GM21381 (cell line): Measurements from ENCODE around the gene CAP2.
"Not testable (repeated sequence)": the region's sequence is repeated elsewhere in the genome, so short reads cannot be mapped to it uniquely, and the experiment has no call there.

Experiments
- ATAC-seq: cut with Tn5 transposase; IDR thresholded peaks from one replicate; pipeline ENCODE4 v1.9.1; 2021; ENCODE audit warnings: mild to moderate bottlenecking, moderate library complexity; ENCODE audit not compliant: unreplicated experiment

Gene CAP2

DNA sequence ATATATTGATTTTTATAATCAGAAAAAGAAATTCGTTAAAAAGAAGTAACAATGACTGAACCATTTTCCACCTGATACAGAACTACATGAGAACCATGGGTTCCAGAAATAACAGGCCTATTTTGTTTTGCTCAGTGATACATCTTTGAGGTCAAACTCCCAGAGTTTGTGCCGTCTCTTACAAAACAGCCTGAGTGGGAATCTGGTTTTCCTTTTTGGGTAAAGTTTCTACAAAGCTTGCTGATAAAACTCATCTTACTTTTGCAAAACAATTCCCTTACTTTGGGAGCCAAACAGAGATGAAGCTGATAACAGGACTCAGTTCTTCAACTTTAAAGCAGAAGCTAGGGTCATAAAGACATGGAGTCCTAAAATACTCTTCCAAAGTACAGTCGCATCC is 108.0 kb downstream of the CAP2 start:
- ATAC-seq: no peak

DNA sequence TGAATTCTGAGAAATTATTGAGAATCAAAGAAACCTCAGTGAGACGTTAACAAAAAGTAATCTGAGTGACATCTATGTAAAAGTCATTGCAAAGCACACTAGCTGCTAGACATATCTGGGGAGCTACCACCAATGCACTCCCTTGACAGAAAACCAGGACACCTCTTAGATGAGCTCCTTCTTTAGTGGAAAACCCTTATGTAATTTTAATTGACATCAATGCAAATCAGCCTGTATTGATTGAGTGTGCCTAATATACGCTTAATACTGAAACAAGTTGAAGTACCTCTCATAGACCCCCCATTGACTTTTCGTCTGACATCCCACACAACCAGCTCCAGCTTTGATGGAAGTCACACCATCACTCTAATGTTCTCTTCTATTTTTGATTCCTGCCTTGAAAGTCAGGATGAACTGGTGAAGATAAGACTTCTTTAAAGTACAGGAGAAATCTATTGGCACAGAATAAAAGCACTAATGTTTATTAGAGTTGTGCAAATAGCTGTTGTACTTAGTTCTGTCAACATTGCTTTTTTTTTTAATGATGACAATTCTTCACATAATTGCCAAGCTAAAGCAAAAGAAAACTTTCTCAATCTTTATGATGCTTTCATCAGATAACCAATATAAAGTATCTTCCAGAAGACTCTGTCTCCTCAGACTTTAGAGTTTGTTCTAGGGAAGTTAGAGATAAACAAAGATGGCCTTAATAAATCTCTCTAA is 108.7 kb downstream of the CAP2 start:
- ATAC-seq: no peak

DNA sequence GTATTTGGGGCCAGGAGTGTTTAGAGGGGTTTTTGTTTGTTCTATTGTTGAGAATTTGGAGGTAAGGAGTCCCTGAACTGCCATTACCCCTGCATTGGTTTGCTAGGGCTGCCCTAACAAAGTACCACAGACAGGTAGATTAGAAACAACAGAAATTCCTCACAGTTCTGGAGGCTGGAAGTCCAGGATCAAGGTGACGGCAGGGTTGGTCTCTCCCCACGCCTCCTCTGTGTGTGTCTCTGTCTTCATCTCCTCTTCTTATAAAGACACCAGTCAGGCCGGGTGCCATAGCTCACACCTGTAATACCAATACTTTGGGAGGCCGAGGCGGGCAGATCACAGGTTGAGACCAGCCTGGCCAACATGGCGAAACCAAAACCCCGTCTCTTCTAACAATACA is 109.7 kb downstream of the CAP2 start:
- ATAC-seq: no peak

DNA sequence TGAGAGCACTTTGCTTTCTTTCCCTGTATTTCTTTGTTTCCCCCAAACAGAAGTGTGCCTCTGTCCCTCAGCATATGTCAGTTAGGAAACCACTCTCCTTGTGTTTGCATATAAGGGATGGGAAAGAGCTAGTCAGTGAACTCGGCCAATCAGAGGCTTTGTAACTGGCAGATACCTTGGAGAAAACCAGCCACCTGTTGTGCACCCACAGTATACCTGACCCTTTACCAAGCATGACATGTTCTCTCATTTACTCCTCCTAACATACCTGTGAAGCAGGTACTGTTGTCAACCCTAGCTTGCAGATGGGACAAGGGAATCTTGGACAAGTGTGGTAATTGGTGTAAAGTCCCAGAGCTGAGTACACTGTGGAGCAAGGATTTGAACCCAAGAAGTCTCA is 110.6 kb downstream of the CAP2 start:
- no peak for ATAC-seq

DNA sequence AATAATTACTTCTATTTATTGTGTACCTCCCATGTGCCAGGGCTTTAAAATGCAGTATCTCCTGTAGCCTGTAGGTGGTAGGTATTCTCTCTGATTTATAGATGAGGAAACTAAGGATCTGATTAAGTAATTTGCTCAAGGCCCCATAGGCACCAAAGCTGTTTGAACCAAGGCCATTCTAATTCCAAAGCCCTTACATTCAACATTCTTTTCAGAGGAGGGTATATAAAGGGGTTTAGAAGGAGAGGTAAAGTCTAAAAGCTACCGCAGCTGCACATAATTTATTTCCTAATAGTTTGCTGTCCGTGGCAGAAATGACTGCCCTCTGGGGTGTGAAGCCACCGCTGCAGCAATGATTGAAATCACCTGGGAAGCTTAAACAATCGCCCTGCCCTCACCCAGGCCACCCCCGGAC is 111.7 kb downstream of the CAP2 start:
- ATAC-seq: no peak

DNA sequence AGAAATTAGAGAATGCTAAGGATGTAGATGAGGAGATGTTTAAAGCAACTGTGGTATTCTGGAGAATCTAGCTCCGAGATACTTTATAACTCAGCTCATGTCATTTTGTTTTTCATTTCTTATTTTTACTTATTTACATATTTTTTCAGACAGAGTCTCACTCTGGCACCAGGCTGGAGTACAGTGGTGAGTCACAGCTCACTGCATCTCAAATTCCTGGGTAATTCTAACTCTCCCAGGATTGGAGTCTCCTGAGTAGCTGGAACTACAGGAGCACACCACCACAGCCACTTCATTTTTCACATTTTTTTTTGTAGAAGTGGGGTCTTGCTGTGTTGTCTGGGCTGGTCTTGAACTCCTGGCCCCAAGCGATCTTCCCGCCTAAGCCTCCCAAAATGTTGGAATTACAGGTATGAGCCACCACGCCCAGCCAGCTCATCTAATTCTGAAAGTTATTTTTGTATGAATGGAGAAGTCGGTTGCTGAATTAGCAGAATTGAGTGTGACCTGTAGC is 112.4 kb downstream of the CAP2 start:
- no peak for ATAC-seq

DNA sequence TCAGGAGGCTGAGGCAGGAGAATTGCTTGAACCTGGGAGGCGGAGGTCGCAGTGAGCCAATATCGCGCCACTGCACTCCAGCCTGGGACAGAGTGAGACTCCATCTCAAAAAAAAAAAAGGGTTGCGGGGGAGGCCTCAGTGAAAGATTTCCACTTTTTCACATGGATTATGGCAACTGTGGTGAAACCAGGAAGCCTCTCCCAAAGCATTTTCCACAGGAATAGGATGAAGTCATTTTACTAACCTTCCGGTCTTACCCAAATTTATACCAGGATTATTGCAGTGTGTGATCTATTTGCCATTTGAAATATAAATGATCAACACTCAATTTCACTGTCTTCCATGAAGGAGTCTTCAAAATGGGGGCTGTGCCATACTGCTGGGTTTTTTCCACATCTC is 113.1 kb downstream of the CAP2 start:
- ATAC-seq: no peak

DNA sequence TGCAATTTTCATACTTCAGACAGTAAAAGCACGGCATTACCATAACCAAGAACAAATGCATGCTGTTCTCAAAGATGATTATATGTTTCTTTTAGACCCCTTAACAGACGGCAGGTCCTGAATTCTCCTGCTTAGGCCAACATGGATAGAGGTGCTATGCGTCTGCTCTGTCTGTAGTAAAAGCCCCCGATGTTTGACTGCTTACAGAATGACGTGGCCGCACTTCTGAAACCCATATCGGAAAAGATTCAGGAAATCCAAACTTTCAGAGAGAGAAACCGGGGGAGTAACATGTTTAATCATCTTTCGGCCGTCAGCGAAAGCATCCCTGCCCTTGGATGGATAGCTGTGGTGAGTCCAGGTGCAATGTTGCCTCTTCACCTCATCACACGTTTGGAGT is 113.6 kb downstream of the CAP2 start:
- ATAC-seq: no peak

DNA sequence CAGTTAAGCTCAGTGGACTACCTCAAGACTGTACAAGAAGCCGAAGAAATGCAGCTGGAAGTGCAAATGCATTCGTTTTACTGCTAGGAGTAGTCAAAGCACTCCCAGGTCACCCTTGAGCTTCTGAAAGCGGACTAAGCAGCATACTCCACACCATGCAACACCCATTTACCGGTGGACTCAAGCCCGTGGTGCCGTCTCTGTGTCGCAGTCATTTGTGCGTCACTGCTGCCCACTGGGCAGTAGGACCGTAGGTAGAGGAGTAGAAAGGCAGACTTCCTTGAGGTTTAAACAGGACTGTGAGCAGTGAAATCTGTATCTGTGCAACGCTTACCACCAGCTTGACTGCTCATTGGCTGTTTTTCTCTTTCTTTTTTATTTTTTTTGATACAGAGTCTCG is 117.7 kb downstream of the CAP2 start:
- no peak for ATAC-seq

DNA sequence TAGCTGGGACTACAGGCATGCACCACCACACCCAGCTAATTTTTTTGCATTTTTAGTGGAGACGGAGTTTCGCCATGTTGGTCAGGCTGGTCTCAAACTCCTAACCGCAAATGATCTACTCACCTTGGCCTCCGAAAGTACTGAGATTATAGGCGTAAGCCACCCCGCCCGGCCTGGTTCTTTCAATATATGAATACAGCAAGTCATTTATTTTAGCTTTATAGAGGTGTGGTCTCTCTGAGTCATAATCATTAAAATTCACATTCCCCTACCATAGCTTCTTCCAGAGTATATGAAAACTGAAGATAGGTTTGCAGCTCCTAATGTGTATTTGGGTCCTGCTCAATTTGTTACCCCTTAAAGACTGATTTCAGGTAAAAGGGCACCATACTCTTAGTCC is 118.2 kb downstream of the CAP2 start:
- ATAC-seq: no peak

DNA sequence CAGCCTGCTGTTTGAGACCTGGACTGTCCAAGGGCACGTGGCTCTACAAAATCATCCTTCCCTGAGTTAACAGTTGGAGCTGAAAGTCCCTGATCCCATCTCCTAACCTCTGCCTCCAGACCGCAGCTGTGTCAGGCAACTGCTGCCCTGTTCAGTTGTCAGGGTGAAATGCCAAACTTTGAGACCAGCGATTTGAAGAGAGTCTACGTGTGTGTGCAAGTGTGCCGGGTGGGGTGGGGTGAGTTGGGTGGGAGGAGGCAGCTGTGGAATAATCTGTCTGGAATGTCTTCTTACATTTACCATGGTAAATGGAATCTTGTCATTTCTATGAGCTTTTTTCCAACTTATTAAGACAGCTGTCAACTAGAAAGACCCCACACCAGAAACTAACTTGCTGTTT is 125.7 kb downstream of the CAP2 start:
- no peak for ATAC-seq

DNA sequence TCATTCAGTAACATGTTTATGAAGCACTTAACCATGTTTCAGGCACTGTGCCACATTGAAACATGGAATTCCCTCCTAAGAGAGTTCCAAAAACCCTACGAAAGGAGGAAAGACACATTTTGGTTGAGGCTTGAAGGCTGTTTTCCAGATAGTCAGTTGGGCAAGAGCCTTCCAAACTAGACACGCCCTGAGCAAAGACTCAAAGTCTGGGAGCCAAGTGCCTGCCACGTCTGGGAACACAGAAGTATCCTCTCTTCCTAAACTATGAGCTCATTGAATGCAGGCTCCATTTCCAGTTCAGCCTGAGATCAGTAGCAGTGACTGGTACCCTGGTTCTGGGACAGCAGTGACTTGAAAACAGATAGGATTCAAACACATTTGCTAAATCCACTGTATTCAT is 132.2 kb downstream of the CAP2 start:
- no peak for ATAC-seq

DNA sequence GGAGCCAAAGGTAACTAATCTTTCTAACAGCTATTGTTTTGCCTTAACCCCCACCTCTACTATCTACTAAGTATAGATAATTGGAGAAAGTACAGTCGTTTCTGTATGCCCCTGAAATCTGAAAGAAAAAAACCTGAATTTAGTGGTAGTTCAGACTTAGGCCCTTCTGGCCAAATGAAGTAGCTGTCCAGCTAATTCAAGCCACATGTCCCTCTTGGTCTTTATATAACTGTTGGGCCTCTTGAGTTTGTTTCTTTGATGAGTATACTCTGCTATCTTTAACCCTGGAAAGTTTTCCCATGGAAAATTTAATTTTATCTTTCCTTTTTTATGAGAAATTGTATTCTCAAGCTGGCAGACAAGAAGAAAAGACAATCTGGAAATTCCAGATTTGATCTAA is 133.7 kb downstream of the CAP2 start:
- no peak for ATAC-seq

DNA sequence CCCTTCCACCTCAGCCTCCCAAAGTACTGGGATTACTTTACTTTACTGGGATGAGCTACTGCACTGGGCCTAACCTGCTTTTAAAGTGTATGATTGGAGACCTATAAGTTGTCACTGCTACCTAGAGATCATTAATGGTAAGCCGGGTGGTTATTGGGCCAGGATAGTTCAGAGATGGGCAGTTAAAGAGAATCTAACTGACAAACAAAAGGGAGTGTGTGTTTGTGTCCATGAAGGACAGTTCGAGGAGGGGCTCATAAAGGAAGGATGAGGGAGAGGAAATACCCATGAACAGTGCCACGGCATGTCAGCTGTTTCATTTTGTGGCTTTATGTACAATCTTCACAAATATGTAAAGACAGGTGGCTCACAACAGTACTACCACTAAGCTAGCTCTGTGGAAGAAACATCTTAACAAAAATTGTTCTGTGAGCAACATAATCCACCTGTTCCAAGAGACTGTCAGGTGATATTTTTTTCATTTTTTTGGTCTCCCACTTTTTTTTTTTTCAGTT is 137.0 kb downstream of the CAP2 start:
- ATAC-seq: no peak

DNA sequence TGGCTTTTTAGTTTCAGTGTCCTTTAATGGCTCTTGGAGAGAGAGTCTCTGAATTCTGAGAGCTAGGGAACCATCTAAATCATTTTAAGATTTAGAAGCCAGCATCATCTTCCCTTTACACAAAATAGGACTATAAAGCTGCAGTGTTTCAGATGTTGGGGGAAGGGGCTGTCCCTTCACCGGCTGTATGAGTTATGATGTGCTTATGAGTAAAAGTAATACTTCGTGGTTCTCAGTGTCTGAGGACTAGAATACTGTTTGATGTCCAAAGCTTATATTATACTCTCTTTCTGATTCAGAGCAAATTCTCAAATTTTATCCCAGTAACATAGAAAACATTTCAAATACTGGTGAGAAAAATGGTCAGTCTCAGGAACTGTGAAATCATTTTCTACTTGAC is 143.2 kb downstream of the CAP2 start:
- peak; percentile 68 for ATAC-seq

DNA sequence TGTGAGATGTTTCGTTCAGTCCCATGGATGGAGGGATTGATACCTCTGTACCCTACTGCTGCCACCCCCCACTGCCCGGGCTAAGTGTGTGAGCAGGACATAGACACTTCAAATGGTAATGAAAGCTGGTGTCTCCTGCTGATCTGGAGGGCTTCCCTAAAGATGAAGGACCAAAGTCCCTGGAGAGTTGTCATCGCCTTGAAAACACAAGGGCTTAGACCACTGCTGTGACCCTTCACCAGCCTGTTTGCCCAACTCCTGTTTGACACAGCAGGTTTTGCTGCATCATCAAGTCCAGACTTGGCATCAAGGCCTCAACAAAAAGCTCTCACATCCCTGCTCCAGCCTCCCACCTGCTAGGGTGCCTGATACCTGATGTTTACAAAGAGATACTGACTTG is 148.8 kb downstream of the CAP2 start:
- ATAC-seq: no peak

DNA sequence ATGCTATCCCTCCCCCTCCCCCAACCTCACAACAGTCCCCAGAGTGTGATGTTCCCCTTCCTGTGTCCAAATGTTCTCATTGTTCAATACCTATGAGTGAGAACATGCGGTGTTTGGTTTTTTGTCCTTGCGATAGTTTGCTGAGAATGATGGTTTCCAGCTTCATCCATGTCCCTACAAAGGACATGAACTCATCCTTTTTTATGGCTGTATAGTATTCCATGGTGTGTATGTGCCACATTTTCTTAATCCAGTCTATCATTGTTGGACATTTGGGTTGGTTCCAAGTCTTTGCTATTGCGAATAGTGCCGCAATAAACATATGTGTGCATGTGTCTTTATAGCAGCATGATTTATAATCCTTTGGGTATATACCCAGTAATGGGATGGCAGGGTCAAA is 152.3 kb downstream of the CAP2 start:
- not testable (repeated sequence) for ATAC-seq

DNA sequence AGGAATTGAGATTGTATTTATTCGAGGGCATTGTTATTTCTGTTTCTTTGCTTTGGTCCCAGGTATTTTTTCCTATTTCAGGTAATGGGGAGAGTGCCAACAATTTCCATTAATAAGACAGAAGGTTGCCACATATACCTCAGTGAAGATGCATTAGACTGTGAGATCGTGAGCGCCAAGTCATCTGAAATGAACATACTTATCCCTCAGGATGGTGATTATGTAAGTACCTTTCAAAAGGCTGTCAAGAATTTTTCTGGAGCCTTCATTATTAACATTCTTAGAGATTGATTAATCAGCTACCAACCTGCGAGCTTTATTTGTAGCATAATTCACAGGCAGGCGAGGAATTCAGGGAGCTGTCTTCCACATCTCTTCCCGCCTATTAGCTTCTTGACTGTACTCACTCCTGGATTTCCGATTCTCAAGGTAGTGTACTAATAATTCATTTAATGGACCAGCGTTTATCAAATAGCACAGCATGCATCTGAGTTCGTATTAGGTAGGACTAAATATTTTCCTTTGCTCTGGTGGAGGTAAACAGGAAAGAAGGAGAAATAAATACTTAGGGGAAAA is 158.1 kb downstream of the CAP2 start:
- no peak for ATAC-seq

DNA sequence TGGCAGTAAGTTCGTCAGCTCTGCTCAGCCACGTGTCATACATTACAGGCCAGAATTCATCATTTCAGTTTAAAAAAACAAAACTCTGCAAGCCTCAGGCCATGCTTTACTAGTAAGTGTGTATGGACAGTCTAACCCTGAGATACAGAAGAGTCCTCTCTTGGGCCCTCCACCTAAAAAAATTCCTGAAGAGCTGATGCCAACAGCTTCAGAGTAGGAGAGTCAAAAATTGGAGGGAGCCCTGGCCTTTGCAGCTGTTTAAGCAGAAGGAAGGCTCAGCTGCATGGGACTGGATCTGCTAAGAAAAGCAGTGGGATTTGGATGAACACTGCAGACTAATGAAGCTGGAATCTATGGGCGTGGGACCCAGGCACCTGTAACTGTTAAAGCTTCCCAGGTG is 159.5 kb downstream of the CAP2 start:
- no peak for ATAC-seq

DNA sequence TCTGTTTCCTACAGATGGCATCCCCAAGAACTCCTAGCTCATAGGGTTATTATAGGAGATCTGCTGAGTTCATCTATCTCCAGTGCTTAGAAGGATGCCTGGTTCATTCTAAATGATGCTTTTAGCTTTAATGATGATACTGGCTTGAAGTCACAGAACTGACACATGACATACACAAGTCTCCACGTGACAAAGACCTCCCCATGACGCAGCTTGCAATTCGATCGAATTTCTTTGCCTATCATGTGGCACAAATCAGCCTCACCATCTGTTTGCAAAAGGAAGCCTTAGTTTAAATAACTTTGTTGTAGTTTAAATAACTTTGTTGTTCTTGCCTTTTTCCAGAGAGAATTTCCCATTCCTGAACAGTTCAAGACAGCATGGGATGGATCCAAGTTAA is 162.6 kb downstream of the CAP2 start:
- ATAC-seq: no peak

DNA sequence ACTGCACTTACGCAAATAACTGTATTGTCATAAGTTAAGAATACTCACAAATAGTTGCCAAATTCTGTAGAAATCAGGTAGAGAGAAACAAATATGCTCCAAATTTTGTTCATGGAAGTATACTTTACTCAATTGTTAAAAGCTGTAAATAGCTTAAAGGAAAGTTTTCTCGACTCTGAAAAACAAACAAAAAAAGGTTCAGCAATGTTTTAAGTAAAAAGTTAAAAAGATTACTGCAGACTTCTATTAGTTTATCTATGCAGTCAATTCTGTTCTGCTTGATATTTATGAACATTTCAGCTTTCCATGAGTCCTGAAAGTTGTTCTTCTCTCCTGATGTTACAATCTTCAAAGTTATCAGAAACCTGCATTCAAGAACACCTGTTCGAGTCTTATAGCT is 169.2 kb downstream of the CAP2 start:
- ATAC-seq: no peak

DNA sequence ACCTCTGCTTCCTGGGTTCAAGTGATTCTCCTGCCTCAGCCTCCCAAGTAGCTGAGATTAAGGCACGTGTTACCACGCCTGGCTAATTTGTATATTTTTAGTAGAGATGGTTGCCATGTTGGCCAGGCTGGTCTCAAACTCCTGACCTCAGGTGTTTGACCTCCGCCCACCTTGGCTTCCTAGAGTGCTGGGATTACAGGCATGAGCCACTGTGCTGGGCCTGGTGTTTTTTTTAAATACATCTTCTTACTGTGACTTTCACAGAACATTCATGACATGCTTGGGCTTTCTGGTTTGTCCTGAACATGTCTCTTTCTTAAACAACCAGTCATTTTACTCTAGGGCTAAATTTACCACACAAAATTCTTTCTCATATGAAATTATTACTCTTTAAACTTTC is 172.0 kb downstream of the CAP2 start:
- no peak for ATAC-seq
